Subcutaneous adipose tissue (tissue), 4 donors: ENCODE results near the gene TCTN2. TPM values are rescaled to one million over a fixed set of nuclear protein-coding genes. Genes with fewer than 3 reads are reported as not detected.

Source experiments
- CTCF ChIP-seq: fragments of 450-650 bp; IDR thresholded peaks from one replicate; pipeline ENCODE4 v1.5.1; 2016; ENCODE audit warnings: low read depth, mild to moderate bottlenecking, control low read depth, antibody characterized with exemption, moderate library complexity
- total RNA-seq, 4 donors: library from RNA; depleted of rRNA; stranded (reverse); fragments of >200 nt; gene quantifications; one replicate each; pipeline ENCODE4 v1.1.0, GENCODE V29; 2016

TCTN2 gene
- total RNA-seq, 4 donors from 2014 or later: 4.5 to 7.7 (median 5.5) TPM

- no peak for TF ChIP-seq CTCF
These were observed 63.4 kb downstream of the TCTN2 start for GRCh38 chr12:123734268-123734667.

- no peak for TF ChIP-seq CTCF
These were observed 71.1 kb downstream of the TCTN2 start for GRCh38 chr12:123741937-123742572.

- no peak for TF ChIP-seq CTCF
These were observed 72.1 kb downstream of the TCTN2 start for GRCh38 chr12:123743002-123743401.

- TF ChIP-seq CTCF: no peak
These were observed 73.9 kb downstream of the TCTN2 start for GRCh38 chr12:123744836-123745235.

- TF ChIP-seq CTCF: no peak
These were observed 76.4 kb downstream of the TCTN2 start for GRCh38 chr12:123747309-123747708.

- TF ChIP-seq CTCF: no peak
These were observed 77.2 kb downstream of the TCTN2 start for GRCh38 chr12:123748161-123748560.

GRCh38 chr12:123748661-123749060 is 77.7 kb downstream of the TCTN2 start:
- no peak for TF ChIP-seq CTCF
